ENCODE results near the gene KCTD3.

DNA sequence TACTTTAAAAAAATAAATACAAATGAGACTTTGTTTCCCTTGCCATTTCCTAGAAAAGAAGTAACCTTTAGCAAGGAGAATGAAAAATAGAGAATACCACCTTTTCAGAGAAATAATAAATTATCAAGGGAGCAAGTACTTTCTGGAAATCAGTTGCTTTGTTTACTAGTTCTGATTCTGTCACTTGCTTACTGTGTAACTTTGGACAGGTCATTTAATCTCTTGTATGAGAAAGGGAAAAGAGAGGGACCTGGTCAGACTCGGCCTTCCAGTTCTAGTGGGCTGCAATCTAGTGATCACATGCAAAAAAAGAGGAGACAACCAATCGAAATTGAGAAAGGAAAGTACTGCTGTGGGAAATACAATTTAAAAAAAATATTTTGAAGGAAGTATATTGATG lies 34.2 kb downstream of the KCTD3 start:
- TF ChIP-seq, protein P1, sequence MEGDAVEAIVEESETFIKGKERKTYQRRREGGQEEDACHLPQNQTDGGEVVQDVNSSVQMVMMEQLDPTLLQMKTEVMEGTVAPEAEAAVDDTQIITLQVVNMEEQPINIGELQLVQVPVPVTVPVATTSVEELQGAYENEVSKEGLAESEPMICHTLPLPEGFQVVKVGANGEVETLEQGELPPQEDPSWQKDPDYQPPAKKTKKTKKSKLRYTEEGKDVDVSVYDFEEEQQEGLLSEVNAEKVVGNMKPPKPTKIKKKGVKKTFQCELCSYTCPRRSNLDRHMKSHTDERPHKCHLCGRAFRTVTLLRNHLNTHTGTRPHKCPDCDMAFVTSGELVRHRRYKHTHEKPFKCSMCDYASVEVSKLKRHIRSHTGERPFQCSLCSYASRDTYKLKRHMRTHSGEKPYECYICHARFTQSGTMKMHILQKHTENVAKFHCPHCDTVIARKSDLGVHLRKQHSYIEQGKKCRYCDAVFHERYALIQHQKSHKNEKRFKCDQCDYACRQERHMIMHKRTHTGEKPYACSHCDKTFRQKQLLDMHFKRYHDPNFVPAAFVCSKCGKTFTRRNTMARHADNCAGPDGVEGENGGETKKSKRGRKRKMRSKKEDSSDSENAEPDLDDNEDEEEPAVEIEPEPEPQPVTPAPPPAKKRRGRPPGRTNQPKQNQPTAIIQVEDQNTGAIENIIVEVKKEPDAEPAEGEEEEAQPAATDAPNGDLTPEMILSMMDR (conservative IDR thresholded peaks at IDR 0.05; ENCODE audit: low read depth, low read length) = no peak
- no peak for TF ChIP-seq EZH2phosphoT487 (IDR thresholded peaks at IDR 0.05; ENCODE audit: borderline replicate concordance, low read length)

Measured in PC-3 (cell line).